Measurements from ENCODE around the gene MYCBPAP.
"Not testable (repeated sequence)": the region's sequence is repeated elsewhere in the genome, so short reads cannot be mapped to it uniquely, and the experiment has no call there.

The MYCBPAP gene

GRCh38 chr17:50466371-50467113 is 41.7 kb upstream of the MYCBPAP start:
- Histone ChIP-seq H3K27me3 (ENCODE audit: control insufficient read depth, insufficient read depth, low read length) (peaks cover 20% of the 10 kb centered on the region), H3K4me1 (ENCODE audit: control insufficient read depth, insufficient read depth, low read length) (peaks cover 4% of the 10 kb centered on the region), H3K36me3 (ENCODE audit: control insufficient read depth, insufficient read depth, low read length) (peaks cover 3% of the 10 kb centered on the region), H3K9me3 (ENCODE audit: control insufficient read depth, insufficient read depth, low read length) (no peaks in the 10 kb centered on the region), H3K9ac (ENCODE audit: low read depth, low read length) (no peak overlapping the region), H3K4me3 (ENCODE audit: low read depth, low read length) (no peak overlapping the region)

- Histone ChIP-seq H3K4me1 (ENCODE audit: control insufficient read depth, insufficient read depth, low read length) (peaks cover 4% of the 10 kb centered on the region), H3K9me3 (ENCODE audit: control insufficient read depth, insufficient read depth, low read length) (no peaks in the 10 kb centered on the region), H3K4me3 (ENCODE audit: low read depth, low read length) (no peak overlapping the region), H3K27me3 (ENCODE audit: control insufficient read depth, insufficient read depth, low read length) (peaks cover 20% of the 10 kb centered on the region), H3K36me3 (ENCODE audit: control insufficient read depth, insufficient read depth, low read length) (peaks cover 3% of the 10 kb centered on the region), H3K9ac (ENCODE audit: low read depth, low read length) (no peak overlapping the region)
Observed at GRCh38 chr17:50467114-50467854, 41.0 kb upstream of the MYCBPAP start.

GRCh38 chr17:50467855-50468303 is 40.4 kb upstream of the MYCBPAP start:
- Histone ChIP-seq H3K4me1 (ENCODE audit: control insufficient read depth, insufficient read depth, low read length) (peaks cover 4% of the 10 kb centered on the region), H3K9ac (ENCODE audit: low read depth, low read length) (no peak overlapping the region), H3K4me3 (ENCODE audit: low read depth, low read length) (no peak overlapping the region), H3K27me3 (ENCODE audit: control insufficient read depth, insufficient read depth, low read length) (peaks cover 20% of the 10 kb centered on the region), H3K9me3 (ENCODE audit: control insufficient read depth, insufficient read depth, low read length) (no peaks in the 10 kb centered on the region), H3K36me3 (ENCODE audit: control insufficient read depth, insufficient read depth, low read length) (no peaks in the 10 kb centered on the region)

GRCh38 chr17:50468304-50469207 is 39.7 kb upstream of the MYCBPAP start, which contains the start of gene CHAD:
CHAD (minus strand) TSS chr17:50468880; CDS start chr17:50468813, 67 bp downstream.
- Histone ChIP-seq H3K4me1 (ENCODE audit: control insufficient read depth, insufficient read depth, low read length) (peaks cover 4% of the 10 kb centered on the region), H3K9ac (ENCODE audit: low read depth, low read length) (no peak within 1 kb of the TSS), H3K27me3 (ENCODE audit: control insufficient read depth, insufficient read depth, low read length) (peaks cover 20% of the 10 kb centered on the region), H3K36me3 (ENCODE audit: control insufficient read depth, insufficient read depth, low read length) (peaks cover 2% of the 10 kb centered on the region), H3K4me3 (ENCODE audit: low read depth, low read length) (peak within 1 kb of the TSS; percentile 49), H3K9me3 (ENCODE audit: control insufficient read depth, insufficient read depth, low read length) (no peaks in the 10 kb centered on the region)

GRCh38 chr17:50469208-50469605 is 39.0 kb upstream of the MYCBPAP start:
- Histone ChIP-seq H3K9ac (ENCODE audit: low read depth, low read length) (no peak overlapping the region), H3K9me3 (ENCODE audit: control insufficient read depth, insufficient read depth, low read length) (no peaks in the 10 kb centered on the region), H3K27me3 (ENCODE audit: control insufficient read depth, insufficient read depth, low read length) (peaks cover 20% of the 10 kb centered on the region), H3K36me3 (ENCODE audit: control insufficient read depth, insufficient read depth, low read length) (peaks cover 4% of the 10 kb centered on the region), H3K4me3 (ENCODE audit: low read depth, low read length) (peak overlapping the region; percentile 49), H3K4me1 (ENCODE audit: control insufficient read depth, insufficient read depth, low read length) (peaks cover 4% of the 10 kb centered on the region)

- Histone ChIP-seq H3K4me1 (ENCODE audit: control insufficient read depth, insufficient read depth, low read length) (peaks cover 4% of the 10 kb centered on the region), H3K27me3 (ENCODE audit: control insufficient read depth, insufficient read depth, low read length) (peaks cover 22% of the 10 kb centered on the region), H3K4me3 (ENCODE audit: low read depth, low read length) (peak overlapping the region; percentile 49)
Observed at GRCh38 chr17:50469671-50470305, 38.5 kb upstream of the MYCBPAP start.

GRCh38 chr17:50470426-50470825 is 37.8 kb upstream of the MYCBPAP start:
- Histone ChIP-seq H3K4me3 (ENCODE audit: low read depth, low read length) (no peak overlapping the region), H3K27me3 (ENCODE audit: control insufficient read depth, insufficient read depth, low read length) (peaks cover 24% of the 10 kb centered on the region), H3K4me1 (ENCODE audit: control insufficient read depth, insufficient read depth, low read length) (peaks cover 4% of the 10 kb centered on the region), H3K36me3 (ENCODE audit: control insufficient read depth, insufficient read depth, low read length) (peaks cover 4% of the 10 kb centered on the region), H3K9ac (ENCODE audit: low read depth, low read length) (no peak overlapping the region), H3K9me3 (ENCODE audit: control insufficient read depth, insufficient read depth, low read length) (no peaks in the 10 kb centered on the region)

More at GRCh38 chr17:50469671-50470305, 38.5 kb upstream of the MYCBPAP start:
- Histone ChIP-seq H3K9me3 (ENCODE audit: control insufficient read depth, insufficient read depth, low read length) (no peaks in the 10 kb centered on the region), H3K36me3 (ENCODE audit: control insufficient read depth, insufficient read depth, low read length) (peaks cover 4% of the 10 kb centered on the region), H3K9ac (ENCODE audit: low read depth, low read length) (no peak overlapping the region)

GRCh38 chr17:50471009-50471905 is 37.0 kb upstream of the MYCBPAP start:
- H3K4me1 ChIP-seq (ENCODE audit: control insufficient read depth, insufficient read depth, low read length), result peaks cover 4% of the 10 kb centered on the region
- peaks cover 4% of the 10 kb centered on the region for H3K36me3 ChIP-seq (ENCODE audit: control insufficient read depth, insufficient read depth, low read length)
- H3K4me3 ChIP-seq (ENCODE audit: low read depth, low read length), result no peak overlapping the region
- no peaks in the 10 kb centered on the region for H3K9me3 ChIP-seq (ENCODE audit: control insufficient read depth, insufficient read depth, low read length)
- no peak overlapping the region for H3K9ac ChIP-seq (ENCODE audit: low read depth, low read length)
- H3K27me3 ChIP-seq (ENCODE audit: control insufficient read depth, insufficient read depth, low read length), result peaks cover 26% of the 10 kb centered on the region

- Histone ChIP-seq H3K9ac (ENCODE audit: low read depth, low read length) (no peak overlapping the region), H3K36me3 (ENCODE audit: control insufficient read depth, insufficient read depth, low read length) (peaks cover 4% of the 10 kb centered on the region), H3K4me1 (ENCODE audit: control insufficient read depth, insufficient read depth, low read length) (peaks cover 4% of the 10 kb centered on the region), H3K9me3 (ENCODE audit: control insufficient read depth, insufficient read depth, low read length) (no peaks in the 10 kb centered on the region), H3K4me3 (ENCODE audit: low read depth, low read length) (no peak overlapping the region), H3K27me3 (ENCODE audit: control insufficient read depth, insufficient read depth, low read length) (peaks cover 31% of the 10 kb centered on the region)
Observed at GRCh38 chr17:50472286-50472685, 36.0 kb upstream of the MYCBPAP start.

GRCh38 chr17:50472761-50473161 is 35.5 kb upstream of the MYCBPAP start:
- not testable (repeated sequence) for H3K36me3 ChIP-seq (ENCODE audit: control insufficient read depth, insufficient read depth, low read length)

More at GRCh38 chr17:50472761-50473161, 35.5 kb upstream of the MYCBPAP start:
- H3K4me3 ChIP-seq (ENCODE audit: low read depth, low read length); H3K4me1 ChIP-seq (ENCODE audit: control insufficient read depth, insufficient read depth, low read length); H3K9me3 ChIP-seq (ENCODE audit: control insufficient read depth, insufficient read depth, low read length); H3K9ac ChIP-seq (ENCODE audit: low read depth, low read length): not testable (repeated sequence)
- peaks cover 26% of the 10 kb centered on the region for H3K27me3 ChIP-seq (ENCODE audit: control insufficient read depth, insufficient read depth, low read length)
